Tibial artery (tissue), 4 donors: ENCODE results near the gene H19.
A peak's percentile ranks its signal among the peaks of the same experiment; 100 is the strongest.

ENCODE experiments used
- DNase-seq, 2 donors: peaks; one replicate each; pipeline ENCODE4 v3.0.0-alpha.2; 2019
- H3K27ac ChIP-seq, 2 donors: fragments of 200-600 bp; sonication (generic) in 1 of 2; 1 replicate in 1 of 2; 2 replicates in 1 of 2; pipeline ENCODE4 v1.5.1; 2018 to 2019; ENCODE audit warnings: mild to moderate bottlenecking in 1 of 2
- H3K27me3 ChIP-seq, 2 donors: fragments of 200-600 bp; sonication (generic) in 1 of 2; one replicate each; pipeline versions ENCODE4 v1.5.1 to v1.6.0; 2016 to 2019
- H3K36me3 ChIP-seq, 3 donors: fragments of 200-600 bp; sonication (generic) in 2 of 3; one replicate each; pipeline ENCODE4 v1.5.1; 2016 to 2019; ENCODE audit warnings: mild to moderate bottlenecking in 2 of 3
- H3K4me1 ChIP-seq, 4 donors: fragments of 200-600 bp; sonication (generic) in 2 of 4; 1 replicate in 3 of 4; 2 replicates in 1 of 4; pipeline ENCODE4 v1.5.1; 2016 to 2019
- H3K4me3 ChIP-seq, 2 donors: fragments of 200-600 bp; sonication (generic) in 1 of 2; 1 replicate in 1 of 2; 2 replicates in 1 of 2; pipeline ENCODE4 v1.5.1; 2018 to 2019; ENCODE audit warnings: mild to moderate bottlenecking in 2 of 2
- H3K9me3 ChIP-seq, 3 donors: fragments of 200-600 bp; sonication (generic) in 1 of 3; one replicate each; pipeline ENCODE4 v1.5.1; 2016 to 2019
- CTCF ChIP-seq, 2 experiments: fragments of 200-600 bp in 1 of 2; fragments of 450-650 bp in 1 of 2; IDR thresholded peaks; one replicate each; pipeline ENCODE4 v1.5.1; 2017 to 2019; ENCODE audit warnings: antibody characterized with exemption in 2 of 2, mild to moderate bottlenecking in 1 of 2, moderate library complexity in 1 of 2
- intact Hi-C: fragments of 100-400 bp; cut with DNase I; formaldehyde crosslinking; loops from one replicate; pipeline ENCODE4 v1.15.0; 2023; ENCODE audit warnings: low total_unique reads

Gene H19

GRCh38 chr11:1990872-1991578 is 6.6 kb downstream of the H19 start:
- intact Hi-C loops = no loop called here
- no peaks in the 10 kb centered on the region for H3K9me3 ChIP-seq
- no peaks in the 10 kb centered on the region for H3K4me1 ChIP-seq
- H3K27me3 ChIP-seq = no peaks in the 10 kb centered on the region
- no peak for DNase-seq
- no peak overlapping the region for H3K4me3 ChIP-seq
- no peak for TF ChIP-seq CTCF (IDR thresholded peaks at IDR 0.05)
- H3K36me3 ChIP-seq = no peaks in the 10 kb centered on the region
- H3K27ac ChIP-seq = no peak overlapping the region

GRCh38 chr11:1989953-1990352 is 7.7 kb downstream of the H19 start:
- no peak for TF ChIP-seq CTCF (IDR thresholded peaks at IDR 0.05)

GRCh38 chr11:1988667-1989317 is 8.8 kb downstream of the H19 start:
- DNase-seq = peak in 1 of 2 donors; percentile 23
- H3K27me3 ChIP-seq = no peaks in the 10 kb centered on the region
- no peak for TF ChIP-seq CTCF (IDR thresholded peaks at IDR 0.05)

More at GRCh38 chr11:1989953-1990352, 7.7 kb downstream of the H19 start:
- H3K4me3 ChIP-seq = no peak overlapping the region
- intact Hi-C loops = no loop called here
- DNase-seq = no peak
- no peaks in the 10 kb centered on the region for H3K27me3 ChIP-seq
- H3K9me3 ChIP-seq = no peaks in the 10 kb centered on the region
- H3K36me3 ChIP-seq = no peaks in the 10 kb centered on the region
- no peak overlapping the region for H3K27ac ChIP-seq
- H3K4me1 ChIP-seq = no peaks in the 10 kb centered on the region

GRCh38 chr11:1988174-1988573 is 9.5 kb downstream of the H19 start:
- Histone ChIP-seq H3K27me3 (no peaks in the 10 kb centered on the region), H3K4me1 (no peaks in the 10 kb centered on the region), H3K9me3 (no peaks in the 10 kb centered on the region), H3K27ac (no peak overlapping the region), H3K4me3 (no peak overlapping the region), H3K36me3 (no peaks in the 10 kb centered on the region)
- intact Hi-C loops = no loop called here
- TF ChIP-seq CTCF (IDR thresholded peaks at IDR 0.05) = no peak
- no peak for DNase-seq

More at GRCh38 chr11:1988667-1989317, 8.8 kb downstream of the H19 start:
- intact Hi-C loops = no loop called here
- no peak overlapping the region for H3K27ac ChIP-seq
- no peaks in the 10 kb centered on the region for H3K36me3 ChIP-seq
- no peaks in the 10 kb centered on the region for H3K9me3 ChIP-seq
- no peak overlapping the region for H3K4me3 ChIP-seq
- no peaks in the 10 kb centered on the region for H3K4me1 ChIP-seq

GRCh38 chr11:1987024-1987423 is 10.6 kb downstream of the H19 start:
- intact Hi-C loops = no loop called here
- no peak for DNase-seq
- Histone ChIP-seq H3K4me3 (no peak overlapping the region), H3K9me3 (no peaks in the 10 kb centered on the region), H3K4me1 (no peaks in the 10 kb centered on the region), H3K27me3 (no peaks in the 10 kb centered on the region), H3K27ac (no peak overlapping the region), H3K36me3 (no peaks in the 10 kb centered on the region)
- TF ChIP-seq CTCF (IDR thresholded peaks at IDR 0.05) = no peak
